ENCODE measurements around the gene CD300C.

DNA sequence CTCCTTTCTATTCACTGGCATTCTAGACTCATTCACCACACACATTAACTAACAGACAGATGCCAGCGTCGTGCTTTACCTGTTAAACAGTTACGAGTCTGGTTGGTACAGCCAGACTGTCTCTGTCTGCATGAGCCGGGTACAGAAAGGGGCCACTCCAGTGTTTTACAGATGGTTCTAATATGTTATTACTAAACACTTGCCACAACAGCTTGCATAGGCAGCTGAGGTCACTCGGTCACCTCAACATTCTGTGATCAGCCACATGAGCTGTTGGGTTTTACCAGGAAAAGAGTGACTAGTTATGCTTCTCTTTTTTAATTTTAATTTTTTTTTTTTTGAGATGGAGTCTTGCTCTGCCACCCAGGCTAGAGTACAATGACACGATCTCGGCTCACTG, 54.3 kb downstream of the CD300C start:
- TF ChIP-seq, protein P1, sequence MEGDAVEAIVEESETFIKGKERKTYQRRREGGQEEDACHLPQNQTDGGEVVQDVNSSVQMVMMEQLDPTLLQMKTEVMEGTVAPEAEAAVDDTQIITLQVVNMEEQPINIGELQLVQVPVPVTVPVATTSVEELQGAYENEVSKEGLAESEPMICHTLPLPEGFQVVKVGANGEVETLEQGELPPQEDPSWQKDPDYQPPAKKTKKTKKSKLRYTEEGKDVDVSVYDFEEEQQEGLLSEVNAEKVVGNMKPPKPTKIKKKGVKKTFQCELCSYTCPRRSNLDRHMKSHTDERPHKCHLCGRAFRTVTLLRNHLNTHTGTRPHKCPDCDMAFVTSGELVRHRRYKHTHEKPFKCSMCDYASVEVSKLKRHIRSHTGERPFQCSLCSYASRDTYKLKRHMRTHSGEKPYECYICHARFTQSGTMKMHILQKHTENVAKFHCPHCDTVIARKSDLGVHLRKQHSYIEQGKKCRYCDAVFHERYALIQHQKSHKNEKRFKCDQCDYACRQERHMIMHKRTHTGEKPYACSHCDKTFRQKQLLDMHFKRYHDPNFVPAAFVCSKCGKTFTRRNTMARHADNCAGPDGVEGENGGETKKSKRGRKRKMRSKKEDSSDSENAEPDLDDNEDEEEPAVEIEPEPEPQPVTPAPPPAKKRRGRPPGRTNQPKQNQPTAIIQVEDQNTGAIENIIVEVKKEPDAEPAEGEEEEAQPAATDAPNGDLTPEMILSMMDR (IDR thresholded peaks at IDR 0.05), result no peak
- no peak for TF ChIP-seq SIN3A (IDR thresholded peaks at IDR 0.05; ENCODE audit: borderline replicate concordance, insufficient read depth, low read depth, low read length)
- no peak for TF ChIP-seq POLR2AphosphoS5 (IDR thresholded peaks at IDR 0.05; ENCODE audit: low read depth, low read length)
- TF ChIP-seq, protein P2, sequence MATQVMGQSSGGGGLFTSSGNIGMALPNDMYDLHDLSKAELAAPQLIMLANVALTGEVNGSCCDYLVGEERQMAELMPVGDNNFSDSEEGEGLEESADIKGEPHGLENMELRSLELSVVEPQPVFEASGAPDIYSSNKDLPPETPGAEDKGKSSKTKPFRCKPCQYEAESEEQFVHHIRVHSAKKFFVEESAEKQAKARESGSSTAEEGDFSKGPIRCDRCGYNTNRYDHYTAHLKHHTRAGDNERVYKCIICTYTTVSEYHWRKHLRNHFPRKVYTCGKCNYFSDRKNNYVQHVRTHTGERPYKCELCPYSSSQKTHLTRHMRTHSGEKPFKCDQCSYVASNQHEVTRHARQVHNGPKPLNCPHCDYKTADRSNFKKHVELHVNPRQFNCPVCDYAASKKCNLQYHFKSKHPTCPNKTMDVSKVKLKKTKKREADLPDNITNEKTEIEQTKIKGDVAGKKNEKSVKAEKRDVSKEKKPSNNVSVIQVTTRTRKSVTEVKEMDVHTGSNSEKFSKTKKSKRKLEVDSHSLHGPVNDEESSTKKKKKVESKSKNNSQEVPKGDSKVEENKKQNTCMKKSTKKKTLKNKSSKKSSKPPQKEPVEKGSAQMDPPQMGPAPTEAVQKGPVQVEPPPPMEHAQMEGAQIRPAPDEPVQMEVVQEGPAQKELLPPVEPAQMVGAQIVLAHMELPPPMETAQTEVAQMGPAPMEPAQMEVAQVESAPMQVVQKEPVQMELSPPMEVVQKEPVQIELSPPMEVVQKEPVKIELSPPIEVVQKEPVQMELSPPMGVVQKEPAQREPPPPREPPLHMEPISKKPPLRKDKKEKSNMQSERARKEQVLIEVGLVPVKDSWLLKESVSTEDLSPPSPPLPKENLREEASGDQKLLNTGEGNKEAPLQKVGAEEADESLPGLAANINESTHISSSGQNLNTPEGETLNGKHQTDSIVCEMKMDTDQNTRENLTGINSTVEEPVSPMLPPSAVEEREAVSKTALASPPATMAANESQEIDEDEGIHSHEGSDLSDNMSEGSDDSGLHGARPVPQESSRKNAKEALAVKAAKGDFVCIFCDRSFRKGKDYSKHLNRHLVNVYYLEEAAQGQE (IDR thresholded peaks at IDR 0.05; ENCODE audit: insufficient read depth in 1 of 2, low read depth in 2 of 2, low read length in 1 of 2), result no peak
- no peak for TF ChIP-seq TCF7L2 (IDR thresholded peaks at IDR 0.05; ENCODE audit: low read depth, low read length)
